SK-N-SH (cell line): ENCODE data around the gene TPGS1. TPM values are rescaled to one million over a fixed set of nuclear protein-coding genes. Genes with fewer than 3 reads are reported as not detected.

Source experiments
- CTCF ChIA-PET: fragments of 300-600, 350-600 bp; formaldehyde crosslinking; extraction: SDS; loops from one replicate; lab custom pipeline; 2021; lab: Yijun Ruan, JAX
- POLR2A ChIA-PET: fragments of 350-600 bp; sonication (Branson Sonifier 250); formaldehyde crosslinking; extraction: SDS; loops from one replicate; lab custom pipeline; 2020; ENCODE audit warnings: antibody characterized with exemption, inconsistent platforms; lab: Yijun Ruan, JAX
- DNase-seq: peaks from one replicate; pipeline ENCODE4 v3.0.0; 2012
- H2AFZ ChIP-seq: fragments of 200-600 bp; sonication (generic); 2 replicates; pipeline ENCODE4 v1.8.1; 2016; ENCODE audit warnings: antibody characterized with exemption, mild to moderate bottlenecking, low read depth
- H3F3A ChIP-seq: fragments of 200-600 bp; sonication (generic); replicated peaks from 2 replicates; pipeline ENCODE3; 2016; ENCODE audit warnings: antibody characterized with exemption, mild to moderate bottlenecking; ENCODE audit not compliant: insufficient read depth
- H3K27ac ChIP-seq, 2 experiments: fragments of 200-500 bp in 1 of 2; fragments of 200-600 bp in 1 of 2; sonication (Bioruptor generic) in 1 of 2; sonication (generic), shearing (Covaris generic) in 1 of 2; 2 replicates each; pipeline versions ENCODE4 v1.5.1 to v1.6.1; 2014 to 2016; ENCODE audit warnings: low read depth in 2 of 2, inconsistent platforms in 1 of 2, low read length in 1 of 2, mild to moderate bottlenecking in 1 of 2, mixed read lengths in 1 of 2
- H3K27me3 ChIP-seq: fragments of 200-600 bp; sonication (generic), shearing (Covaris generic); 2 replicates; pipeline ENCODE4 v1.6.1; 2016; ENCODE audit warnings: mixed run types; ENCODE audit not compliant: insufficient read depth
- H3K36me3 ChIP-seq, 2 experiments: fragments of 200-500 bp in 1 of 2; fragments of 200-600 bp in 1 of 2; sonication (Bioruptor generic) in 1 of 2; sonication (generic) in 1 of 2; replicated peaks in 1 of 2; 2 replicates each; pipeline versions ENCODE3 to v1.5.1; 2014 to 2016; ENCODE audit warnings: low read length in 1 of 2, mild to moderate bottlenecking in 1 of 2; ENCODE audit not compliant: insufficient read depth in 2 of 2, control insufficient read depth in 1 of 2
- H3K4me1 ChIP-seq, 2 experiments: fragments of 200-500 bp in 1 of 2; fragments of 200-600 bp in 1 of 2; sonication (Bioruptor generic) in 1 of 2; sonication (generic), shearing (Covaris generic) in 1 of 2; 2 replicates each; pipeline versions ENCODE4 v1.5.1 to v1.6.1; 2014 to 2016; ENCODE audit warnings: low read depth in 1 of 2, low read length in 1 of 2, mixed run types in 1 of 2; ENCODE audit not compliant: insufficient read depth in 2 of 2, control insufficient read depth in 1 of 2
- H3K4me2 ChIP-seq: fragments of 200-600 bp; sonication (generic), shearing (Covaris generic); 2 replicates; pipeline ENCODE4 v1.6.1; 2017; ENCODE audit warnings: mixed run types
- H3K4me3 ChIP-seq, 2 experiments: fragments of 200-500 bp in 1 of 2; fragments of 200-600 bp in 1 of 2; sonication (Bioruptor generic) in 1 of 2; sonication (generic), shearing (Covaris generic) in 1 of 2; 2 replicates each; pipeline versions ENCODE4 v1.5.1 to v1.8.1; 2014 to 2016; ENCODE audit warnings: low read depth in 2 of 2, inconsistent platforms in 1 of 2, low read length in 1 of 2, mild to moderate bottlenecking in 1 of 2, mixed read lengths in 1 of 2, moderate library complexity in 1 of 2
- H3K79me2 ChIP-seq: fragments of 200-600 bp; sonication (generic); 2 replicates; pipeline ENCODE4 v1.8.1; 2017; ENCODE audit warnings: mild to moderate bottlenecking; ENCODE audit not compliant: insufficient read depth
- H3K9ac ChIP-seq: fragments of 200-600 bp; sonication (generic); 2 replicates; pipeline ENCODE4 v1.6.1; 2017; ENCODE audit warnings: mixed run types
- H3K9me2 ChIP-seq: fragments of 200-600 bp; sonication (generic); 2 replicates; pipeline ENCODE4 v1.6.1; 2017; ENCODE audit warnings: mixed run types
- H3K9me3 ChIP-seq: fragments of 200-600 bp; sonication (generic); 2 replicates; pipeline ENCODE4 v1.6.1; 2017; ENCODE audit warnings: mixed run types, mild to moderate bottlenecking, moderate library complexity
- H4K20me1 ChIP-seq: fragments of 200-600 bp; sonication (generic); 2 replicates; pipeline ENCODE4 v1.6.1; 2017; ENCODE audit warnings: mild to moderate bottlenecking, mixed run types; ENCODE audit not compliant: insufficient read depth
- CTCF ChIP-seq: fragments of 200-600 bp; sonication (generic); IDR thresholded peaks from 2 replicates; pipeline ENCODE4 v1.6.1; 2017; ENCODE audit warnings: antibody characterized with exemption, mild to moderate bottlenecking, moderate library complexity
- ELF1 ChIP-seq: IDR thresholded peaks from 2 replicates; pipeline ENCODE4 v1.4.0; 2012
- EP300 ChIP-seq, 2 experiments: IDR thresholded peaks; 2 replicates each; pipeline versions ENCODE4 v1.4.0 to v1.6.1; 2012; ENCODE audit warnings: borderline replicate concordance in 1 of 2, low read depth in 1 of 2, low read length in 1 of 2
- EZH2phosphoT487 ChIP-seq: fragments of 200-600 bp; sonication (generic); IDR thresholded peaks from 2 replicates; pipeline ENCODE4 v1.6.1; 2017; ENCODE audit warnings: low read depth, mixed run types, mild to moderate bottlenecking, antibody characterized with exemption, moderate library complexity, borderline replicate concordance
- FOSL2 ChIP-seq: IDR thresholded peaks from 2 replicates; pipeline ENCODE4 v1.4.0; 2012; ENCODE audit warnings: low read depth, mild to moderate bottlenecking, moderate library complexity, borderline replicate concordance
- FOXM1 ChIP-seq: IDR thresholded peaks from 2 replicates; pipeline ENCODE4 v1.4.0; 2012; ENCODE audit warnings: low read depth, mild to moderate bottlenecking
- GABPA ChIP-seq: IDR thresholded peaks from 2 replicates; pipeline ENCODE4 v1.4.0; 2012; ENCODE audit warnings: low read depth, mild to moderate bottlenecking
- GATA2 ChIP-seq: sonication (generic); formaldehyde crosslinking; IDR thresholded peaks from 2 replicates; pipeline ENCODE4 v1.5.0; 2020; ENCODE audit warnings: mild to moderate bottlenecking, missing genetic modification reagents
- IRF3 ChIP-seq: fragments of 150-350 bp; IDR thresholded peaks from 2 replicates; pipeline ENCODE4 v1.6.1; 2016; ENCODE audit warnings: mild to moderate bottlenecking, low read depth, low read length
- JUND ChIP-seq: IDR thresholded peaks from 2 replicates; pipeline ENCODE4 v1.4.0; 2012
- MAX ChIP-seq: IDR thresholded peaks from 2 replicates; pipeline ENCODE4 v1.4.0; 2012; ENCODE audit warnings: low read depth
- NFIC ChIP-seq: IDR thresholded peaks from 2 replicates; pipeline ENCODE4 v1.4.0; 2012; ENCODE audit warnings: borderline replicate concordance
- POLR2AphosphoS5 ChIP-seq: IDR thresholded peaks from 2 replicates; pipeline ENCODE4 v1.6.1; 2012; ENCODE audit warnings: low read depth, low read length
- REST ChIP-seq: IDR thresholded peaks from 2 replicates; pipeline ENCODE4 v1.6.1; 2012; ENCODE audit warnings: mild to moderate bottlenecking, low read depth, low read length, moderate library complexity
- RFX5 ChIP-seq: IDR thresholded peaks from 2 replicates; pipeline ENCODE4 v1.6.1; 2012; ENCODE audit warnings: mild to moderate bottlenecking, improper control_type of control experiment, low read length
- SIN3A ChIP-seq: IDR thresholded peaks from 2 replicates; pipeline ENCODE4 v1.6.1; 2012; ENCODE audit warnings: low read depth, mild to moderate bottlenecking, low read length, moderate library complexity, borderline replicate concordance
- SMC3 ChIP-seq: IDR thresholded peaks from 2 replicates; pipeline ENCODE4 v1.6.1; 2012; ENCODE audit warnings: low read depth, low read length, improper control_type of control experiment
- TCF12 ChIP-seq: IDR thresholded peaks from 2 replicates; pipeline ENCODE4 v1.4.0; 2012
- USF1 ChIP-seq: IDR thresholded peaks from 2 replicates; pipeline ENCODE4 v1.4.0; 2012; ENCODE audit warnings: low read depth, borderline replicate concordance
- WGBS: methylation state at CpG from one replicate; pipeline ENCODE4 v1.1.6; 2017; ENCODE audit warnings: low lambda C conversion rate; 5-methylcytosine and 5-hydroxymethylcytosine counted together
- polyA plus RNA-seq, 3 experiments: library from polyadenylated mRNA; depleted of rRNA; stranded (reverse); fragments of >200 nt; gene quantifications; 2 replicates each; pipeline ENCODE4 v1.2.3, GENCODE V29; 2012

Gene TPGS1
- polyA plus RNA-seq, 1 of the 3 experiments (the other 2 are of a cell fraction), result 31.0 TPM

- 78% methylated on average over 19 of the region's 19 CpGs for WGBS
- H4K20me1 ChIP-seq, result no peaks in the 10 kb centered on the region
- H3K4me3 ChIP-seq, result no peak overlapping the region
- no peaks in the 10 kb centered on the region for H3K27me3 ChIP-seq
- ChIA-PET POLR2A (no interaction called here), CTCF (interaction anchor here (0.9 to 1.0 kb wide), 2 partner anchors 15 to 20 kb away, joined by 3 read pairs; no protein-coding TSS in a partner anchor)
- H3K9me3 ChIP-seq, result no peaks in the 10 kb centered on the region
- no peak overlapping the region for H3K9ac ChIP-seq
- no peaks in the 10 kb centered on the region for H3K79me2 ChIP-seq
- peaks cover 0 to 7% of the 10 kb centered on the region in 2 experiments; a peak in 1 of 4 replicates for H3K4me1 ChIP-seq
- no peak for TF ChIP-seq CTCF
- TF ChIP-seq IRF3, result no peak
- TF ChIP-seq MAX, result no peak
- no peak for TF ChIP-seq FOXM1
- no peak for TF ChIP-seq EZH2phosphoT487
- TF ChIP-seq ELF1, result no peak
- TF ChIP-seq RFX5, result no peak
- peak; percentile 46 for TF ChIP-seq GATA2 (CRISPR knock-in tag)
- no peaks in the 10 kb centered on the region for H3F3A ChIP-seq
- H2AFZ ChIP-seq, result no peak overlapping the region
- peak; percentile 68 for DNase-seq
- no peak overlapping the region for H3K27ac ChIP-seq
- H3K9me2 ChIP-seq, result no peaks in the 10 kb centered on the region
- H3K4me2 ChIP-seq, result no peak overlapping the region
- no peaks in the 10 kb centered on the region for H3K36me3 ChIP-seq
Observed at GRCh38 chr19:566403-566802, 59.1 kb downstream of the TPGS1 start.

- H3K9me2 ChIP-seq, result no peaks in the 10 kb centered on the region
- no peaks in the 10 kb centered on the region for H3K36me3 ChIP-seq
- no peaks in the 10 kb centered on the region for H3F3A ChIP-seq
- no peak for DNase-seq
- H3K4me3 ChIP-seq, result no peak overlapping the region
- CTCF ChIA-PET, result interaction anchor here (0.9 to 1.0 kb wide), 2 partner anchors 16 to 21 kb away, joined by 3 read pairs; no protein-coding TSS in a partner anchor
- H3K27me3 ChIP-seq, result no peaks in the 10 kb centered on the region
- H3K4me1 ChIP-seq, result peaks cover 0 to 10% of the 10 kb centered on the region in 2 experiments; a peak in 1 of 4 replicates
- no peak overlapping the region for H3K9ac ChIP-seq
- no peaks in the 10 kb centered on the region for H3K9me3 ChIP-seq
- WGBS, result 82% methylated on average over 16 of the region's 16 CpGs
- H3K4me2 ChIP-seq, result no peak overlapping the region
- H4K20me1 ChIP-seq, result no peaks in the 10 kb centered on the region
- no peaks in the 10 kb centered on the region for H3K79me2 ChIP-seq
- no peak overlapping the region for H2AFZ ChIP-seq
- no peak overlapping the region for H3K27ac ChIP-seq
- POLR2A ChIA-PET, result no interaction called here
- no peak for TF ChIP-seq FOSL2
- no peak for TF ChIP-seq EP300 (IDR thresholded peaks at IDR 0.05; ENCODE audit: borderline replicate concordance in 1 of 2, low read depth in 1 of 2, low read length in 1 of 2)
- no peak for TF ChIP-seq REST
- no peak for TF ChIP-seq IRF3
- TF ChIP-seq GABPA, result no peak
- TF ChIP-seq SIN3A, result no peak
- no peak for TF ChIP-seq USF1
- TF ChIP-seq NFIC, result no peak
- TF ChIP-seq RFX5, result no peak
- TF ChIP-seq TCF12, result no peak
- TF ChIP-seq JUND, result no peak
- TF ChIP-seq POLR2AphosphoS5, result no peak
- TF ChIP-seq MAX, result no peak
- no peak for TF ChIP-seq SMC3
Observed at GRCh38 chr19:566844-567243, 59.5 kb downstream of the TPGS1 start.
